Measurements from ENCODE around the gene PCCA.

The PCCA gene

GRCh38 chr13:100465558-100465957 lies 376.7 kb downstream of the PCCA start:
- no peak overlapping the region for H3K9ac ChIP-seq (ENCODE audit: low read length)
- H3K9me3 ChIP-seq (ENCODE audit: control insufficient read depth, low read length), result no peaks in the 10 kb centered on the region
- no peak overlapping the region for H2AK5ac ChIP-seq (ENCODE audit: low read length, severe bottlenecking)
- WGBS, result 98% methylated on average over 3 of the region's 5 CpGs
- no peak overlapping the region for H2AFZ ChIP-seq (ENCODE audit: low read depth, low read length)
- no peak overlapping the region for H2BK5ac ChIP-seq (ENCODE audit: low read depth, low read length, poor library complexity, severe bottlenecking)
- H3K27me3 ChIP-seq (ENCODE audit: control insufficient read depth in 1 of 2, insufficient read depth in 1 of 2, low read length in 2 of 2), result no peaks in the 10 kb centered on the region
- peaks cover 5% of the 10 kb centered on the region for H3K4me1 ChIP-seq (ENCODE audit: control insufficient read depth, insufficient read depth, low read depth, low read length)
- H3K14ac ChIP-seq (ENCODE audit: low read length in 2 of 2), result no peak overlapping the region
- no peak overlapping the region for H4K8ac ChIP-seq (ENCODE audit: low read length)
- H2BK15ac ChIP-seq (ENCODE audit: low read depth, poor library complexity, severe bottlenecking), result no peak overlapping the region
- H2BK120ac ChIP-seq (ENCODE audit: low read depth, low read length), result no peak overlapping the region
- H4K91ac ChIP-seq (ENCODE audit: low read length), result no peak overlapping the region
- H3K4ac ChIP-seq (ENCODE audit: low read depth in 1 of 2, low read length in 2 of 2), result no peak overlapping the region
- H3K4me2 ChIP-seq (ENCODE audit: low read length, poor library complexity, severe bottlenecking), result no peak overlapping the region
- no peak overlapping the region for H3K4me3 ChIP-seq (ENCODE audit: insufficient read depth in 1 of 2, low read depth in 1 of 2, low read length in 2 of 2)
- DNase-seq, result no peak
- H3K18ac ChIP-seq (ENCODE audit: low read depth in 1 of 2, low read length in 2 of 2), result no peak overlapping the region
- H3K23ac ChIP-seq (ENCODE audit: low read length in 2 of 2), result no peak overlapping the region
- H3K27ac ChIP-seq (ENCODE audit: low read length, poor library complexity, severe bottlenecking), result no peak overlapping the region
- no peaks in the 10 kb centered on the region for H3K36me3 ChIP-seq (ENCODE audit: control insufficient read depth in 1 of 2, insufficient read depth in 2 of 2, low read depth in 1 of 2, low read length in 2 of 2)
- H3K79me1 ChIP-seq (replicated peaks; ENCODE audit: low read length, poor library complexity, severe bottlenecking), result peaks cover 13% of the 10 kb centered on the region
- H2BK12ac ChIP-seq (ENCODE audit: low read length in 2 of 2), result no peak overlapping the region

- Histone ChIP-seq H2AFZ (ENCODE audit: low read depth, low read length) (no peak overlapping the region), H2BK15ac (ENCODE audit: low read depth, poor library complexity, severe bottlenecking) (no peak overlapping the region), H3K4me2 (ENCODE audit: low read length, poor library complexity, severe bottlenecking) (no peak overlapping the region), H3K4me3 (ENCODE audit: insufficient read depth in 1 of 2, low read depth in 1 of 2, low read length in 2 of 2) (no peak overlapping the region), H2AK5ac (ENCODE audit: low read length, severe bottlenecking) (no peak overlapping the region), H3K23ac (ENCODE audit: low read length in 2 of 2) (no peak overlapping the region), H3K18ac (ENCODE audit: low read depth in 1 of 2, low read length in 2 of 2) (no peak overlapping the region), H3K9me3 (ENCODE audit: control insufficient read depth, low read length) (no peaks in the 10 kb centered on the region), H3K27me3 (ENCODE audit: control insufficient read depth in 1 of 2, insufficient read depth in 1 of 2, low read length in 2 of 2) (no peaks in the 10 kb centered on the region), H2BK120ac (ENCODE audit: low read depth, low read length) (no peak overlapping the region), H4K91ac (ENCODE audit: low read length) (no peak overlapping the region), H2BK5ac (ENCODE audit: low read depth, low read length, poor library complexity, severe bottlenecking) (no peak overlapping the region), H2BK12ac (ENCODE audit: low read length in 2 of 2) (no peak overlapping the region), H3K9ac (ENCODE audit: low read length) (no peak overlapping the region), H3K14ac (ENCODE audit: low read length in 2 of 2) (no peak overlapping the region), H3K36me3 (ENCODE audit: control insufficient read depth in 1 of 2, insufficient read depth in 2 of 2, low read depth in 1 of 2, low read length in 2 of 2) (no peaks in the 10 kb centered on the region), H3K79me1 (replicated peaks; ENCODE audit: low read length, poor library complexity, severe bottlenecking) (peaks cover 26% of the 10 kb centered on the region), H3K4ac (ENCODE audit: low read depth in 1 of 2, low read length in 2 of 2) (no peak overlapping the region), H3K27ac (ENCODE audit: low read length, poor library complexity, severe bottlenecking) (no peak overlapping the region), H4K8ac (ENCODE audit: low read length) (no peak overlapping the region), H3K4me1 (ENCODE audit: control insufficient read depth, insufficient read depth, low read depth, low read length) (peaks cover 5% of the 10 kb centered on the region)
- no peak for DNase-seq
- 89% methylated on average over 5 of the region's 5 CpGs for WGBS
These were observed 382.1 kb downstream of the PCCA start for GRCh38 chr13:100470866-100471505.

- WGBS, result 66% methylated on average over 10 of the region's 10 CpGs
- no peak for DNase-seq
- peaks cover 5% of the 10 kb centered on the region for H3K4me1 ChIP-seq (ENCODE audit: control insufficient read depth, insufficient read depth, low read depth, low read length)
- H3K27ac ChIP-seq (ENCODE audit: low read length, poor library complexity, severe bottlenecking), result no peak overlapping the region
- H3K18ac ChIP-seq (ENCODE audit: low read depth in 1 of 2, low read length in 2 of 2), result no peak overlapping the region
- H3K4me3 ChIP-seq (ENCODE audit: insufficient read depth in 1 of 2, low read depth in 1 of 2, low read length in 2 of 2), result no peak overlapping the region
- H2BK5ac ChIP-seq (ENCODE audit: low read depth, low read length, poor library complexity, severe bottlenecking), result no peak overlapping the region
- H2BK15ac ChIP-seq (ENCODE audit: low read depth, poor library complexity, severe bottlenecking), result no peak overlapping the region
- H2BK12ac ChIP-seq (ENCODE audit: low read length in 2 of 2), result no peak overlapping the region
- H3K27me3 ChIP-seq (ENCODE audit: control insufficient read depth in 1 of 2, insufficient read depth in 1 of 2, low read length in 2 of 2), result no peaks in the 10 kb centered on the region
- no peak overlapping the region for H2AFZ ChIP-seq (ENCODE audit: low read depth, low read length)
- H3K9ac ChIP-seq (ENCODE audit: low read length), result no peak overlapping the region
- peaks cover 0 to 3% of the 10 kb centered on the region in 2 experiments for H3K36me3 ChIP-seq (ENCODE audit: control insufficient read depth in 1 of 2, insufficient read depth in 2 of 2, low read depth in 1 of 2, low read length in 2 of 2)
- H3K14ac ChIP-seq (ENCODE audit: low read length in 2 of 2), result no peak overlapping the region
- H4K8ac ChIP-seq (ENCODE audit: low read length), result peak overlapping the region; percentile 29
- H3K23ac ChIP-seq (ENCODE audit: low read length in 2 of 2), result no peak overlapping the region
- no peak overlapping the region for H4K91ac ChIP-seq (ENCODE audit: low read length)
- H3K79me1 ChIP-seq (replicated peaks; ENCODE audit: low read length, poor library complexity, severe bottlenecking), result peaks cover 26% of the 10 kb centered on the region
- no peak overlapping the region for H3K4ac ChIP-seq (ENCODE audit: low read depth in 1 of 2, low read length in 2 of 2)
- H2AK5ac ChIP-seq (ENCODE audit: low read length, severe bottlenecking), result no peak overlapping the region
- H3K4me2 ChIP-seq (ENCODE audit: low read length, poor library complexity, severe bottlenecking), result no peak overlapping the region
- H2BK120ac ChIP-seq (ENCODE audit: low read depth, low read length), result no peak overlapping the region
- no peaks in the 10 kb centered on the region for H3K9me3 ChIP-seq (ENCODE audit: control insufficient read depth, low read length)
These were observed 384.2 kb downstream of the PCCA start for GRCh38 chr13:100473087-100473486.

GRCh38 chr13:100473501-100474044 lies 384.7 kb downstream of the PCCA start:
- H2BK15ac ChIP-seq (ENCODE audit: low read depth, poor library complexity, severe bottlenecking), result no peak overlapping the region
- no peak overlapping the region for H2AFZ ChIP-seq (ENCODE audit: low read depth, low read length)
- H3K4me3 ChIP-seq (ENCODE audit: insufficient read depth in 1 of 2, low read depth in 1 of 2, low read length in 2 of 2), result no peak overlapping the region
- H3K14ac ChIP-seq (ENCODE audit: low read length in 2 of 2), result no peak overlapping the region
- peaks cover 0 to 8% of the 10 kb centered on the region in 2 experiments for H3K36me3 ChIP-seq (ENCODE audit: control insufficient read depth in 1 of 2, insufficient read depth in 2 of 2, low read depth in 1 of 2, low read length in 2 of 2)
- H2BK120ac ChIP-seq (ENCODE audit: low read depth, low read length), result no peak overlapping the region
- WGBS, result 90% methylated on average over 8 of the region's 8 CpGs
- H3K27me3 ChIP-seq (ENCODE audit: control insufficient read depth in 1 of 2, insufficient read depth in 1 of 2, low read length in 2 of 2), result no peaks in the 10 kb centered on the region
- no peak overlapping the region for H2BK12ac ChIP-seq (ENCODE audit: low read length in 2 of 2)
- H3K79me1 ChIP-seq (replicated peaks; ENCODE audit: low read length, poor library complexity, severe bottlenecking), result peaks cover 30% of the 10 kb centered on the region
- H3K9me3 ChIP-seq (ENCODE audit: control insufficient read depth, low read length), result no peaks in the 10 kb centered on the region
- no peak overlapping the region for H3K27ac ChIP-seq (ENCODE audit: low read length, poor library complexity, severe bottlenecking)
- H3K18ac ChIP-seq (ENCODE audit: low read depth in 1 of 2, low read length in 2 of 2), result no peak overlapping the region
- H3K4ac ChIP-seq (ENCODE audit: low read depth in 1 of 2, low read length in 2 of 2), result no peak overlapping the region
- no peak overlapping the region for H2AK5ac ChIP-seq (ENCODE audit: low read length, severe bottlenecking)
- no peak overlapping the region for H2BK5ac ChIP-seq (ENCODE audit: low read depth, low read length, poor library complexity, severe bottlenecking)
- no peak overlapping the region for H4K8ac ChIP-seq (ENCODE audit: low read length)
- no peak overlapping the region for H4K91ac ChIP-seq (ENCODE audit: low read length)
- no peak overlapping the region for H3K9ac ChIP-seq (ENCODE audit: low read length)
- no peak for DNase-seq
- H3K4me2 ChIP-seq (ENCODE audit: low read length, poor library complexity, severe bottlenecking), result no peak overlapping the region
- no peak overlapping the region for H3K23ac ChIP-seq (ENCODE audit: low read length in 2 of 2)
- peaks cover 7% of the 10 kb centered on the region for H3K4me1 ChIP-seq (ENCODE audit: control insufficient read depth, insufficient read depth, low read depth, low read length)

All from mesenchymal stem cell (in vitro differentiated cells and primary cell).